Skeletal muscle satellite cell (primary cell): Measurements from ENCODE around the gene GPR143.

Experiments used
- H3K27me3 ChIP-seq: 2 replicates; pipeline ENCODE4 v1.7.0; 2013; ENCODE audit warnings: low read length; ENCODE audit not compliant: control insufficient read depth, insufficient read depth
- H3K36me3 ChIP-seq: 2 replicates; pipeline ENCODE4 v1.7.0; 2013; ENCODE audit warnings: mild to moderate bottlenecking, control low read depth, low read length; ENCODE audit not compliant: insufficient read depth
- H3K4me1 ChIP-seq: 2 replicates; pipeline ENCODE4 v1.7.0; 2013; ENCODE audit warnings: low read length; ENCODE audit not compliant: control insufficient read depth, insufficient read depth
- H3K4me2 ChIP-seq: 2 replicates; pipeline ENCODE4 v1.7.0; 2013; ENCODE audit warnings: mild to moderate bottlenecking, low read length
- H3K4me3 ChIP-seq: 2 replicates; pipeline ENCODE4 v1.7.0; 2013; ENCODE audit warnings: low read length
- H3K9ac ChIP-seq: 2 replicates; pipeline ENCODE4 v1.7.0; 2013; ENCODE audit warnings: mild to moderate bottlenecking, low read depth, low read length, moderate library complexity
- H3K9me3 ChIP-seq: replicated peaks from 2 replicates; pipeline ENCODE4 v1.7.0; 2013; ENCODE audit warnings: mild to moderate bottlenecking, control low read depth, low read length

The GPR143 gene

GRCh38 chrX:9681422-9681821 lies 84.2 kb downstream of the GPR143 start:
- no peaks in the 10 kb centered on the region for H3K4me1 ChIP-seq
- no peaks in the 10 kb centered on the region for H3K9me3 ChIP-seq
- H3K27me3 ChIP-seq: no peaks in the 10 kb centered on the region
- no peak overlapping the region for H3K9ac ChIP-seq
- H3K4me3 ChIP-seq: no peak overlapping the region
- H3K36me3 ChIP-seq: no peaks in the 10 kb centered on the region
- H3K4me2 ChIP-seq: no peak overlapping the region

- Histone ChIP-seq H3K4me3 (no peak overlapping the region), H3K36me3 (no peaks in the 10 kb centered on the region), H3K9ac (no peak overlapping the region), H3K27me3 (no peaks in the 10 kb centered on the region), H3K4me1 (no peaks in the 10 kb centered on the region), H3K4me2 (no peak overlapping the region), H3K9me3 (no peaks in the 10 kb centered on the region)
Measured at GRCh38 chrX:9681011-9681410, 84.6 kb downstream of the GPR143 start.

GRCh38 chrX:9678215-9678965 lies 87.3 kb downstream of the GPR143 start:
- Histone ChIP-seq H3K4me3 (no peak overlapping the region), H3K27me3 (no peaks in the 10 kb centered on the region), H3K36me3 (no peaks in the 10 kb centered on the region), H3K4me1 (no peaks in the 10 kb centered on the region), H3K4me2 (no peak overlapping the region), H3K9me3 (no peaks in the 10 kb centered on the region), H3K9ac (no peak overlapping the region)

- Histone ChIP-seq H3K9me3 (no peaks in the 10 kb centered on the region), H3K4me3 (no peak overlapping the region), H3K4me2 (no peak overlapping the region), H3K4me1 (no peaks in the 10 kb centered on the region), H3K27me3 (no peaks in the 10 kb centered on the region), H3K9ac (no peak overlapping the region), H3K36me3 (no peaks in the 10 kb centered on the region)
Measured at GRCh38 chrX:9677098-9677739, 88.4 kb downstream of the GPR143 start.

- H3K27me3 ChIP-seq: no peaks in the 10 kb centered on the region
- H3K36me3 ChIP-seq: no peaks in the 10 kb centered on the region
- no peak overlapping the region for H3K9ac ChIP-seq
- H3K9me3 ChIP-seq: no peaks in the 10 kb centered on the region
- no peak overlapping the region for H3K4me3 ChIP-seq
- no peak overlapping the region for H3K4me2 ChIP-seq
- H3K4me1 ChIP-seq: no peaks in the 10 kb centered on the region
Measured at GRCh38 chrX:9676738-9677097, 88.9 kb downstream of the GPR143 start.

- H3K4me1 ChIP-seq: no peaks in the 10 kb centered on the region
- no peaks in the 10 kb centered on the region for H3K27me3 ChIP-seq
- H3K9ac ChIP-seq: no peak overlapping the region
- H3K9me3 ChIP-seq: no peaks in the 10 kb centered on the region
- no peak overlapping the region for H3K4me2 ChIP-seq
- no peaks in the 10 kb centered on the region for H3K36me3 ChIP-seq
- H3K4me3 ChIP-seq: no peak overlapping the region
Measured at GRCh38 chrX:9676306-9676705, 89.3 kb downstream of the GPR143 start.
